ENCODE data around the gene AQR.

Gene AQR

DNA sequence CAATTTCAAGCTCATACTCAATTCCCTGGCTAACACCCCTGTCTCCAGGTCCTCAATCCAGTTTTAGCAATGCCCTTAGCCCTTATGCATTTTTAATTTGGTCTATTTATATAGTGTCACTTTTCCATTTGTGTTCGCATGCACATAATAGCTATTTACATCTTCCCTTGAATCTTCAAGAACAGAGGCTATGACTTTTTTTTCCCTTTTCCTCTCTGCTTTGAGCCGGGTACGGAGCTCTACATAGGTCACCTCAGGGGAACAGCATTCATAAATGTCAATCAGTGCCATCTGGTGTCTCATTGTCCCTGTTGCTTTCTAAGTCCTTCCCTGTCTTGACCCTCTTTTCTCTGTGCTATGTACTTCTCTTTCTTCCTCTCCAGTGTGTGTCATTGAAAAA lies 147.7 kb downstream of the AQR start:
- ATAC-seq, result no peak
- TF ChIP-seq ZNF565 (CRISPR knock-in tag; conservative IDR thresholded peaks at IDR 0.05; ENCODE audit: low read depth) (no peak), RARB (CRISPR knock-in tag; IDR thresholded peaks at IDR 0.05) (no peak), ZFP30 (CRISPR knock-in tag; IDR thresholded peaks at IDR 0.05) (no peak), TOX (CRISPR knock-in tag; IDR thresholded peaks at IDR 0.05; ENCODE audit: borderline replicate concordance) (no peak), ZNF70 (CRISPR knock-in tag; IDR thresholded peaks at IDR 0.05) (no peak), PPARA (CRISPR knock-in tag; IDR thresholded peaks at IDR 0.05; ENCODE audit: borderline replicate concordance) (no peak), ZNF8 (CRISPR knock-in tag; IDR thresholded peaks at IDR 0.05) (no peak), ZC3H10 (CRISPR knock-in tag; IDR thresholded peaks at IDR 0.05) (no peak), ESRRG (CRISPR knock-in tag; IDR thresholded peaks at IDR 0.05) (no peak), TCF4 (CRISPR knock-in tag; IDR thresholded peaks at IDR 0.05; ENCODE audit: borderline replicate concordance) (no peak), ZFP3 (CRISPR knock-in tag; IDR thresholded peaks at IDR 0.05) (no peak)
- TF ChIP-seq, protein P1, sequence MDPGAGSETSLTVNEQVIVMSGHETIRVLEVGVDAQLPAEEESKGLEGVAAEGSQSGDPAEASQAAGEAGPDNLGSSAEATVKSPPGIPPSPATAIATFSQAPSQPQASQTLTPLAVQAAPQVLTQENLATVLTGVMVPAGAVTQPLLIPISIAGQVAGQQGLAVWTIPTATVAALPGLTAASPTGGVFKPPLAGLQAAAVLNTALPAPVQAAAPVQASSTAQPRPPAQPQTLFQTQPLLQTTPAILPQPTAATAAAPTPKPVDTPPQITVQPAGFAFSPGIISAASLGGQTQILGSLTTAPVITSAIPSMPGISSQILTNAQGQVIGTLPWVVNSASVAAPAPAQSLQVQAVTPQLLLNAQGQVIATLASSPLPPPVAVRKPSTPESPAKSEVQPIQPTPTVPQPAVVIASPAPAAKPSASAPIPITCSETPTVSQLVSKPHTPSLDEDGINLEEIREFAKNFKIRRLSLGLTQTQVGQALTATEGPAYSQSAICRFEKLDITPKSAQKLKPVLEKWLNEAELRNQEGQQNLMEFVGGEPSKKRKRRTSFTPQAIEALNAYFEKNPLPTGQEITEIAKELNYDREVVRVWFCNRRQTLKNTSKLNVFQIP (CRISPR knock-in tag; IDR thresholded peaks at IDR 0.05; ENCODE audit: borderline replicate concordance, low read depth), result no peak
- TF ChIP-seq, protein P2, sequence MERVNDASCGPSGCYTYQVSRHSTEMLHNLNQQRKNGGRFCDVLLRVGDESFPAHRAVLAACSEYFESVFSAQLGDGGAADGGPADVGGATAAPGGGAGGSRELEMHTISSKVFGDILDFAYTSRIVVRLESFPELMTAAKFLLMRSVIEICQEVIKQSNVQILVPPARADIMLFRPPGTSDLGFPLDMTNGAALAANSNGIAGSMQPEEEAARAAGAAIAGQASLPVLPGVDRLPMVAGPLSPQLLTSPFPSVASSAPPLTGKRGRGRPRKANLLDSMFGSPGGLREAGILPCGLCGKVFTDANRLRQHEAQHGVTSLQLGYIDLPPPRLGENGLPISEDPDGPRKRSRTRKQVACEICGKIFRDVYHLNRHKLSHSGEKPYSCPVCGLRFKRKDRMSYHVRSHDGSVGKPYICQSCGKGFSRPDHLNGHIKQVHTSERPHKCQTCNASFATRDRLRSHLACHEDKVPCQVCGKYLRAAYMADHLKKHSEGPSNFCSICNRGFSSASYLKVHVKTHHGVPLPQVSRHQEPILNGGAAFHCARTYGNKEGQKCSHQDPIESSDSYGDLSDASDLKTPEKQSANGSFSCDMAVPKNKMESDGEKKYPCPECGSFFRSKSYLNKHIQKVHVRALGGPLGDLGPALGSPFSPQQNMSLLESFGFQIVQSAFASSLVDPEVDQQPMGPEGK (CRISPR knock-in tag; IDR thresholded peaks at IDR 0.05; ENCODE audit: borderline replicate concordance), result no peak
- TF ChIP-seq, protein P3, sequence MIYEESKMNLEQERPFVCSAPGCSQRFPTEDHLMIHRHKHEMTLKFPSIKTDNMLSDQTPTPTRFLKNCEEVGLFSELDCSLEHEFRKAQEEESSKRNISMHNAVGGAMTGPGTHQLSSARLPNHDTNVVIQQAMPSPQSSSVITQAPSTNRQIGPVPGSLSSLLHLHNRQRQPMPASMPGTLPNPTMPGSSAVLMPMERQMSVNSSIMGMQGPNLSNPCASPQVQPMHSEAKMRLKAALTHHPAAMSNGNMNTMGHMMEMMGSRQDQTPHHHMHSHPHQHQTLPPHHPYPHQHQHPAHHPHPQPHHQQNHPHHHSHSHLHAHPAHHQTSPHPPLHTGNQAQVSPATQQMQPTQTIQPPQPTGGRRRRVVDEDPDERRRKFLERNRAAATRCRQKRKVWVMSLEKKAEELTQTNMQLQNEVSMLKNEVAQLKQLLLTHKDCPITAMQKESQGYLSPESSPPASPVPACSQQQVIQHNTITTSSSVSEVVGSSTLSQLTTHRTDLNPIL (CRISPR knock-in tag; IDR thresholded peaks at IDR 0.05; ENCODE audit: low read depth), result no peak

DNA sequence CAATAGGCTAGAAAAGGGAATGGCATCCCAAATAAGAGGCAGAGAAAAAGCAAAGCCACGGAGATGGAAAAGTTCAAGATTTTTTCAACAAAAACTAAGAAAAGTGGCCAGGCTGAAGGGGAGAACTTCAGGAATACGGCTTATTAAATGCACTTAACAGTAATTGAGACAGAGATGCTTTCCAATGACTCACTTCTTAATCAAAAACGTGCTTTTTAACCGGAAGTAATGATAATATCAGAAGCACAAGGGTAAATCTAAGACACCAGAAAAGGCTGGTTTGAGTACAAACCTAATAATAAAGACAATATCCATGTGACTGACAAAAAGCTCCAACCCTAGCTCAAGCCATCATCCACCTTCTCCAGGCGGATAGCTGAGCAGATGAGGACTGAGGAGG lies 149.4 kb downstream of the AQR start:
- ATAC-seq, result peak; percentile 83
- TF ChIP-seq, protein P2 (CRISPR knock-in tag; IDR thresholded peaks at IDR 0.05; ENCODE audit: borderline replicate concordance), result no peak
- TF ChIP-seq, protein P3 (CRISPR knock-in tag; IDR thresholded peaks at IDR 0.05; ENCODE audit: low read depth), result no peak
- TF ChIP-seq, protein P1 (CRISPR knock-in tag; IDR thresholded peaks at IDR 0.05; ENCODE audit: borderline replicate concordance, low read depth), result no peak
- TF ChIP-seq BACH2 (CRISPR knock-in tag; IDR thresholded peaks at IDR 0.05; ENCODE audit: borderline replicate concordance) (no peak), ZFP30 (CRISPR knock-in tag; IDR thresholded peaks at IDR 0.05) (no peak), TCF4 (CRISPR knock-in tag; IDR thresholded peaks at IDR 0.05; ENCODE audit: borderline replicate concordance) (no peak), SNAI2 (CRISPR knock-in tag; IDR thresholded peaks at IDR 0.05) (no peak), ISL1 (CRISPR knock-in tag; IDR thresholded peaks at IDR 0.05) (no peak), CSDC2 (CRISPR knock-in tag; IDR thresholded peaks at IDR 0.05) (no peak), ZNF565 (CRISPR knock-in tag; conservative IDR thresholded peaks at IDR 0.05; ENCODE audit: low read depth) (no peak)

DNA sequence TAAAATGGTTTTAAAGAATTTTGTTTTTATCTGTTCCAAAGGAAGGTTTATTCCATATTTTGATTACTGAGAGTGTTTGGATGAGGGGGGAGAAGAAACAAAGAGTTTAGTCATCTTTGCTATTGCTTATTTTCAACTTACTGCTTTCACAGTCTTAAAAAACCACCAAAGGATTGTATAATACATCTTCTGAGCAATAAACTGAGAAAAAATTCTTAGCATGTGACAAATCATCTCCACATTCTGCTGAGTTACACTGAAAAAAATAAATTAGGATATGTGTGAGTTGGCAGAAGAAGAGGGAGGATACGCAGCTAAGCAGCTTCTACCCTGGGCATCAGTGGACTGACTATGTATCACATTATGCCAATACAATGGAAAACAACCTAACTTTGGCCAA lies 151.0 kb downstream of the AQR start:
- ATAC-seq, result no peak; the same call in 2 of the 3 replicates
- no peak for TF ChIP-seq PPARA (CRISPR knock-in tag; IDR thresholded peaks at IDR 0.05; ENCODE audit: borderline replicate concordance)
- TF ChIP-seq ZC3H10 (CRISPR knock-in tag; IDR thresholded peaks at IDR 0.05), result no peak
- TF ChIP-seq, protein P4, sequence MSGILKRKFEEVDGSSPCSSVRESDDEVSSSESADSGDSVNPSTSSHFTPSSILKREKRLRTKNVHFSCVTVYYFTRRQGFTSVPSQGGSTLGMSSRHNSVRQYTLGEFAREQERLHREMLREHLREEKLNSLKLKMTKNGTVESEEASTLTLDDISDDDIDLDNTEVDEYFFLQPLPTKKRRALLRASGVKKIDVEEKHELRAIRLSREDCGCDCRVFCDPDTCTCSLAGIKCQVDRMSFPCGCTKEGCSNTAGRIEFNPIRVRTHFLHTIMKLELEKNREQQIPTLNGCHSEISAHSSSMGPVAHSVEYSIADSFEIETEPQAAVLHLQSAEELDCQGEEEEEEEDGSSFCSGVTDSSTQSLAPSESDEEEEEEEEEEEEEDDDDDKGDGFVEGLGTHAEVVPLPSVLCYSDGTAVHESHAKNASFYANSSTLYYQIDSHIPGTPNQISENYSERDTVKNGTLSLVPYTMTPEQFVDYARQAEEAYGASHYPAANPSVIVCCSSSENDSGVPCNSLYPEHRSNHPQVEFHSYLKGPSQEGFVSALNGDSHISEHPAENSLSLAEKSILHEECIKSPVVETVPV (CRISPR knock-in tag; IDR thresholded peaks at IDR 0.05), result no peak
- TF ChIP-seq GLIS3 (CRISPR knock-in tag; IDR thresholded peaks at IDR 0.05), result no peak
- TF ChIP-seq, protein P1 (CRISPR knock-in tag; IDR thresholded peaks at IDR 0.05; ENCODE audit: borderline replicate concordance, low read depth), result no peak
- no peak for TF ChIP-seq ZNF8 (CRISPR knock-in tag; IDR thresholded peaks at IDR 0.05)
- TF ChIP-seq OSR1 (CRISPR knock-in tag; IDR thresholded peaks at IDR 0.05), result no peak
- no peak for TF ChIP-seq BACH2 (CRISPR knock-in tag; IDR thresholded peaks at IDR 0.05; ENCODE audit: borderline replicate concordance)
- TF ChIP-seq TCF4 (CRISPR knock-in tag; IDR thresholded peaks at IDR 0.05; ENCODE audit: borderline replicate concordance), result no peak
- TF ChIP-seq ZFP30 (CRISPR knock-in tag; IDR thresholded peaks at IDR 0.05), result no peak
- TF ChIP-seq ZNF70 (CRISPR knock-in tag; IDR thresholded peaks at IDR 0.05), result no peak
- no peak for TF ChIP-seq ZNF565 (CRISPR knock-in tag; conservative IDR thresholded peaks at IDR 0.05; ENCODE audit: low read depth)
